ENCODE results near the gene BUD23.
"Not testable (repeated sequence)": the region's sequence is repeated elsewhere in the genome, so short reads cannot be mapped to it uniquely, and the experiment has no call there.

The BUD23 gene

GRCh38 chr7:73668103-73668885 lies 15.1 kb upstream of the BUD23 start:
- DNase-seq (ENCODE audit: low read depth), result no peak

GRCh38 chr7:73668886-73669230 lies 14.5 kb upstream of the BUD23 start:
- DNase-seq (ENCODE audit: low read depth), result no peak

GRCh38 chr7:73669288-73669701 lies 14.1 kb upstream of the BUD23 start:
- no peak for DNase-seq (ENCODE audit: low read depth)

GRCh38 chr7:73669858-73670385 lies 13.5 kb upstream of the BUD23 start:
- DNase-seq (ENCODE audit: low read depth), result no peak

- DNase-seq (ENCODE audit: low read depth), result no peak
Observed at GRCh38 chr7:73671322-73671661, 12.1 kb upstream of the BUD23 start.

- no peak for DNase-seq (ENCODE audit: low read depth)
Observed at GRCh38 chr7:73671857-73672445, 11.4 kb upstream of the BUD23 start.

GRCh38 chr7:73674468-73675124 lies 8.8 kb upstream of the BUD23 start:
- no peak for DNase-seq (ENCODE audit: low read depth)

GRCh38 chr7:73676062-73676461 lies 7.3 kb upstream of the BUD23 start:
- DNase-seq (ENCODE audit: low read depth), result not testable (repeated sequence)

- no peak for DNase-seq (ENCODE audit: low read depth)
Observed at GRCh38 chr7:73678862-73679261, 4.5 kb upstream of the BUD23 start.

GRCh38 chr7:73679709-73680108 lies 3.7 kb upstream of the BUD23 start:
- no peak for DNase-seq (ENCODE audit: low read depth)

GRCh38 chr7:73680501-73680900 lies 2.9 kb upstream of the BUD23 start:
- no peak for DNase-seq (ENCODE audit: low read depth)

GRCh38 chr7:73681031-73681430 lies 2.4 kb upstream of the BUD23 start:
- no peak for DNase-seq (ENCODE audit: low read depth)

GRCh38 chr7:73682745-73683055 lies 697 bp upstream of the BUD23 start:
- no peak for DNase-seq (ENCODE audit: low read depth)

- DNase-seq (ENCODE audit: low read depth), result no peak
Observed at GRCh38 chr7:73683788-73684693, 644 bp downstream of the BUD23 start.

GRCh38 chr7:73685311-73685710 lies 1.9 kb downstream of the BUD23 start:
- DNase-seq (ENCODE audit: low read depth), result no peak

GRCh38 chr7:73688288-73688687 lies 4.9 kb downstream of the BUD23 start:
- no peak for DNase-seq (ENCODE audit: low read depth)

GRCh38 chr7:73690646-73691045 lies 7.2 kb downstream of the BUD23 start:
- no peak for DNase-seq (ENCODE audit: low read depth)

- DNase-seq (ENCODE audit: low read depth), result no peak
Observed at GRCh38 chr7:73696372-73696771, 13.0 kb downstream of the BUD23 start.

- no peak for DNase-seq (ENCODE audit: low read depth)
Observed at GRCh38 chr7:73698410-73698809, 15.0 kb downstream of the BUD23 start.

- DNase-seq (ENCODE audit: low read depth), result no peak
Observed at GRCh38 chr7:73699370-73700068, 16.1 kb downstream of the BUD23 start.

GRCh38 chr7:73700069-73700423 lies 16.6 kb downstream of the BUD23 start:
- DNase-seq (ENCODE audit: low read depth), result no peak

- DNase-seq (ENCODE audit: low read depth), result no peak
Observed at GRCh38 chr7:73700581-73701134, 17.3 kb downstream of the BUD23 start.
